DMS53 (cell line): ENCODE data around the gene FBXL17.
A peak's percentile ranks its signal among the peaks of the same experiment; 100 is the strongest.
"Not testable (repeated sequence)": the region's sequence is repeated elsewhere in the genome, so short reads cannot be mapped to it uniquely, and the experiment has no call there.

ENCODE experiments used
- DNase-seq: peaks from one replicate; lab custom pipeline; 2025; lab: John Stamatoyannopoulos, UW

Gene FBXL17

GRCh38 chr5:108381954-108382783 is at the start of gene FBXL17:
Gene FBXL17, minus strand, starts transcription at chr5:108382098.
- DNase-seq, result peak; percentile 99

GRCh38 chr5:108430931-108431608 is 49.2 kb upstream of the FBXL17 start:
- DNase-seq, result no peak

- no peak for DNase-seq
Measured at GRCh38 chr5:108421713-108422112, 39.8 kb upstream of the FBXL17 start.

DNA sequence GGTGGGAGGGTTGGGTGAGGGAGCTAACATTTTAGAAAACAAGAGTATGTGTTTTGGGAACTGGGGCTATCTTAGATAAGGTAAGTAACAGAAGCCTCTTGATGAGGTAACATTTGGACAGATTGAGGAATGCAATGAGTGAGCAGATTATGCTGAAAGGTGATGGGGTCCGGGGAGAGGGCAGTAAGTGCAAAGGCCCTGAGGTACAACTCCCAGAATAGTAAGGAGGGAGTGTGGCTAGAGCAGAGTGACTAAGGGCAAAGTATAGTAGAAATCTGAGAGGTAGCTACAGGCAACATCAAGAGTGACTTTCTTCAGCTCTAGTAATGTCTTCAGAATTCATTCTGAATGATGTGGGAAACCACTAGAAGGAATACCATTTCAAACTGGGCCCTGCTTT is 38.9 kb upstream of the FBXL17 start:
- no peak for DNase-seq

DNA sequence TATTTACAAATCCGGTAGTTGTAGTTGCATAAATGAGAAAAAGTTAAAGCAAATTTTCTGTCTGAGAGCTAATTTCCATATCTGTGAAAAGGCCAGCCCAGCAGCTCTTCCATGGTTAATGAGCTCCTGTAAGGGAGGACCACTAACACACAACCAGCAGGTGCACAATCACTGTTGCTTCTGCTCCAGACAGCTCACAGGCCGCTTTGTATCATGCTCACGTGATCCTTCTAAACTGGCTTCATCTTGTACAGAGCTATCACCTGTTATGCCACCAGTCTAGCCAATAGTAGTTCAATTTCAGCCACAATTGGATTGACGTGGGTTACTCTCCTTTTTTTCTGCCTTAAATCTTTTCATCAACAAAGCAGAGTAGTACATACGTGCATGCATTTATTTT is 38.3 kb upstream of the FBXL17 start:
- DNase-seq, result peak; percentile 8

- no peak for DNase-seq
Measured at GRCh38 chr5:108418197-108418596, 36.3 kb upstream of the FBXL17 start.

GRCh38 chr5:108417166-108417670 is 35.3 kb upstream of the FBXL17 start:
- no peak for DNase-seq

- peak; percentile 4 for DNase-seq
Measured at GRCh38 chr5:108415726-108416125, 33.8 kb upstream of the FBXL17 start.

GRCh38 chr5:108409786-108410185 is 27.9 kb upstream of the FBXL17 start:
- DNase-seq, result no peak

GRCh38 chr5:108405201-108405600 is 23.3 kb upstream of the FBXL17 start:
- not testable (repeated sequence) for DNase-seq

GRCh38 chr5:108398964-108399363 is 17.1 kb upstream of the FBXL17 start:
- no peak for DNase-seq

GRCh38 chr5:108396837-108397236 is 14.9 kb upstream of the FBXL17 start:
- DNase-seq, result not testable (repeated sequence)

GRCh38 chr5:108387758-108388157 is 5.9 kb upstream of the FBXL17 start:
- no peak for DNase-seq

DNA sequence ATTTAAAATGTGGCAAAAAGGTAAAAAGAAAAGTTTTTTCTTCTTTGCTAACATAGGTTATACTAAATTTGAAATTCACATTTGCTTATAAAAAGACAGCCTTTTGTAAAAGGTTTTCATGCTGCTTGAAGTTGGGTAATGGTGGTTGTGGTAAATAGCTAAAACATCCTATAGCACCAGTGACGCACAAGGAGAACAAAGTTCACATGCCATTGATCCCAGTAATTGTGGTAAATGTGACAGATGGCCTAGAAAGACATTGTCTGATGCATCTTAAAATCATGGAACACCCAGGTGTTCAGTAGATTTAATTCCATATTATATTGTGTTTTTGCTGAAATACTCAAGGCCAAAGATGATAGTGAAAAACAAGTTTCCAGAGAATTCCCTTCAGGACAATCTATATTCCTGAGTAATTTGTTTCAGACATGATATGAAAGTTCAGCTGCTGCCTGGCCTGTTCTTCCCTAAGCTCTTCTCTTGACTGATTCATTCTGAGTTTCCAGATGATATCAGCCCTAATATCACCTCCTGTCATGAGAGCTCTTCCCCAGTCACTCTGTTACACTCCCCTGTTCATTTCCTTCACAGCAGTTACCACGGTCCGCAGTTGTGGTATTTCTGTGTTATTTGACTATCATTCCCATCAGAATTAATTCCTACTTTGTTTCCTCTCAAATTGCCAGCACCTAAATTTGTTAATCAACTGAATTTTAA is 4.6 kb upstream of the FBXL17 start:
- DNase-seq, result no peak

DNA sequence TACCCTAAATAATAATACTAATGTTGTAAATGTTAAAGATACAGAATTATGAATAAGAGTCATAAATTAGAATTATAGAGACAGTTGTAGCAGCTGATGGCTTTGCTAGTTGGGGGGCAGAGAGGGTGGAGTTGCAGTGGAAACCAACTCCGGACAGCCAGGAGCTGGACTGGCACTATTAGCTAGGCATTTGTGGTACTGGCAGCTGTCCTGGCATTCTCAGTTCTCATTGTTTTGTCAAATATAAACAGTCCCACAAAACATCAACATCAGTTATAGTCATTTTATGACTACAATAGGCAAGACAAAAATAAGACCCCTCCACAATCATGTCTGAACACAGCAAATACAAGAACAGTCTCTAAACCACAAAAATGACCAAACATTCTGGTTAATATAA is 2.8 kb upstream of the FBXL17 start:
- DNase-seq, result no peak

GRCh38 chr5:108382784-108383330 is 959 bp upstream of the FBXL17 start:
- DNase-seq, result peak; percentile 83

- peak; percentile 88 for DNase-seq
Measured at GRCh38 chr5:108381350-108381953, 446 bp downstream of the FBXL17 start.

- peak; percentile 69 for DNase-seq
Measured at GRCh38 chr5:108380531-108381349, 1.2 kb downstream of the FBXL17 start.

- DNase-seq, result peak; percentile 28
Measured at GRCh38 chr5:108379722-108380530, 2.0 kb downstream of the FBXL17 start.

DNA sequence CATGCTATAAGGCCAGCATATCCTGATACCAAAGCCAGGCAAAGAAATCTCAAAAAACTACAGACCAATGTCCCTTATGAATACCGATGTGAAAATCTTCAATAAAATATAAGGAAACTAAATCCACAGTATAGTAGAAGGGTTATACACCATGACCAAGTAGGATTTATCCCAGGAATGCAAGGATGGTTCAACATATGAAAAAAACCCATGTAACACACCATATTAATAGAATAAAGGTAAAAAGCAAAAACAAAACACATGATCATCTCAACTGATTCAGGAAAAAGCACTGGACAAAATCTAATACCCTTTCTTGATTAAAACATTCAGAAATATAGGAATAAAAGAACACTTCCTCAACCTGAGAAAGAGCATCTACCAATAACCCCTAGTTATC is 6.1 kb downstream of the FBXL17 start:
- DNase-seq, result peak; percentile 9
